BLaER1 (cell line): Measurements from ENCODE around the gene MRPL14.

Experiments
- H3K27ac ChIP-seq: shearing (Covaris generic); formaldehyde crosslinking; 2 replicates; pipeline ENCODE4 v1.8.1; 2022
- H3K27me3 ChIP-seq: shearing (Covaris generic); formaldehyde crosslinking; 2 replicates; pipeline ENCODE4 v1.8.1; 2022
- H3K36me3 ChIP-seq: shearing (Covaris generic); formaldehyde crosslinking; 2 replicates; pipeline ENCODE4 v1.8.1; 2022
- H3K4me1 ChIP-seq: shearing (Covaris generic); formaldehyde crosslinking; 2 replicates; pipeline ENCODE4 v1.8.1; 2022
- H3K4me2 ChIP-seq: shearing (Covaris generic); formaldehyde crosslinking; 2 replicates; pipeline ENCODE4 v1.8.1; 2022
- H3K4me3 ChIP-seq: shearing (Covaris generic); formaldehyde crosslinking; 2 replicates; pipeline ENCODE4 v1.8.1; 2022
- H3K9ac ChIP-seq: shearing (Covaris generic); formaldehyde crosslinking; 2 replicates; pipeline ENCODE4 v1.8.1; 2022
- H3K9me3 ChIP-seq: shearing (Covaris generic); formaldehyde crosslinking; 2 replicates; pipeline ENCODE4 v1.8.1; 2022
- H4K20me1 ChIP-seq: shearing (Covaris generic); formaldehyde crosslinking; 2 replicates; pipeline ENCODE4 v1.8.1; 2022
- Cebpa-rat ChIP-seq: shearing (Covaris generic); IDR thresholded peaks from 2 replicates; pipeline ENCODE4 v1.8.1; 2022

MRPL14 gene

GRCh38 chr6:44115866-44116265 lies 11.4 kb downstream of the MRPL14 start:
- peak overlapping the region; percentile 38 for H3K4me2 ChIP-seq
- H3K4me1 ChIP-seq = peaks cover 51% of the 10 kb centered on the region
- peaks cover 98% of the 10 kb centered on the region for H4K20me1 ChIP-seq
- H3K36me3 ChIP-seq = peaks cover 88% of the 10 kb centered on the region
- H3K27me3 ChIP-seq = no peaks in the 10 kb centered on the region
- H3K9me3 ChIP-seq = no peaks in the 10 kb centered on the region
- H3K27ac ChIP-seq = no peak overlapping the region
- no peak for TF ChIP-seq Cebpa-rat
- no peak overlapping the region for H3K4me3 ChIP-seq
- H3K9ac ChIP-seq = no peak overlapping the region

- Histone ChIP-seq H3K36me3 (peaks cover 97% of the 10 kb centered on the region), H3K4me2 (no peak overlapping the region), H3K4me3 (no peak overlapping the region), H4K20me1 (peaks cover 98% of the 10 kb centered on the region), H3K9ac (no peak overlapping the region), H3K4me1 (peaks cover 28% of the 10 kb centered on the region), H3K27ac (no peak overlapping the region), H3K27me3 (no peaks in the 10 kb centered on the region), H3K9me3 (no peaks in the 10 kb centered on the region)
- TF ChIP-seq Cebpa-rat = no peak
Measured at GRCh38 chr6:44113414-44113813, 13.8 kb downstream of the MRPL14 start.

- Histone ChIP-seq H3K4me1 (peaks cover 13% of the 10 kb centered on the region), H3K9ac (no peak overlapping the region), H4K20me1 (peaks cover 97% of the 10 kb centered on the region), H3K36me3 (peaks cover 99% of the 10 kb centered on the region), H3K9me3 (no peaks in the 10 kb centered on the region), H3K4me3 (no peak overlapping the region), H3K27ac (no peak overlapping the region), H3K4me2 (no peak overlapping the region), H3K27me3 (no peaks in the 10 kb centered on the region)
- no peak for TF ChIP-seq Cebpa-rat
Measured at GRCh38 chr6:44111434-44112417, 15.5 kb downstream of the MRPL14 start.

GRCh38 chr6:44110966-44111365 lies 16.3 kb downstream of the MRPL14 start:
- Histone ChIP-seq H3K4me3 (no peak overlapping the region), H3K36me3 (peaks cover 99% of the 10 kb centered on the region), H3K4me1 (peaks cover 5% of the 10 kb centered on the region), H3K9ac (no peak overlapping the region), H3K27me3 (no peaks in the 10 kb centered on the region), H3K27ac (no peak overlapping the region), H3K9me3 (no peaks in the 10 kb centered on the region), H4K20me1 (peaks cover 97% of the 10 kb centered on the region), H3K4me2 (no peak overlapping the region)
- no peak for TF ChIP-seq Cebpa-rat

GRCh38 chr6:44110005-44110676 lies 17.1 kb downstream of the MRPL14 start:
- Histone ChIP-seq H3K9me3 (no peaks in the 10 kb centered on the region), H4K20me1 (peaks cover 97% of the 10 kb centered on the region), H3K36me3 (peaks cover 99% of the 10 kb centered on the region), H3K9ac (0 out of 2 replicates have a peak overlapping the region, but pooled peaks have one; percentile 19), H3K27me3 (no peaks in the 10 kb centered on the region), H3K27ac (0 out of 2 replicates have a peak overlapping the region, but pooled peaks have one; percentile 6), H3K4me3 (no peak overlapping the region), H3K4me1 (no peaks in the 10 kb centered on the region), H3K4me2 (no peak overlapping the region)
- no peak for TF ChIP-seq Cebpa-rat

GRCh38 chr6:44109212-44109611 lies 18.0 kb downstream of the MRPL14 start:
- H3K27ac ChIP-seq = no peak overlapping the region
- peaks cover 97% of the 10 kb centered on the region for H4K20me1 ChIP-seq
- peaks cover 99% of the 10 kb centered on the region for H3K36me3 ChIP-seq
- no peaks in the 10 kb centered on the region for H3K9me3 ChIP-seq
- H3K4me1 ChIP-seq = no peaks in the 10 kb centered on the region
- TF ChIP-seq Cebpa-rat = no peak
- no peaks in the 10 kb centered on the region for H3K27me3 ChIP-seq
- no peak overlapping the region for H3K4me3 ChIP-seq
- no peak overlapping the region for H3K4me2 ChIP-seq
- no peak overlapping the region for H3K9ac ChIP-seq

- no peaks in the 10 kb centered on the region for H3K27me3 ChIP-seq
- H3K9ac ChIP-seq = no peak overlapping the region
- peaks cover 99% of the 10 kb centered on the region for H3K36me3 ChIP-seq
- no peaks in the 10 kb centered on the region for H3K9me3 ChIP-seq
- TF ChIP-seq Cebpa-rat = no peak
- H3K4me2 ChIP-seq = no peak overlapping the region
- H3K4me1 ChIP-seq = no peaks in the 10 kb centered on the region
- peaks cover 97% of the 10 kb centered on the region for H4K20me1 ChIP-seq
- H3K4me3 ChIP-seq = no peak overlapping the region
- no peak overlapping the region for H3K27ac ChIP-seq
Measured at GRCh38 chr6:44108471-44108870, 18.8 kb downstream of the MRPL14 start.

- no peaks in the 10 kb centered on the region for H3K27me3 ChIP-seq
- no peak overlapping the region for H3K27ac ChIP-seq
- H3K9ac ChIP-seq = no peak overlapping the region
- TF ChIP-seq Cebpa-rat = no peak
- no peaks in the 10 kb centered on the region for H3K4me1 ChIP-seq
- no peaks in the 10 kb centered on the region for H3K9me3 ChIP-seq
- H3K4me2 ChIP-seq = no peak overlapping the region
- H3K36me3 ChIP-seq = peaks cover 94% of the 10 kb centered on the region
- H4K20me1 ChIP-seq = peaks cover 95% of the 10 kb centered on the region
- no peak overlapping the region for H3K4me3 ChIP-seq
Measured at GRCh38 chr6:44107017-44107416, 20.2 kb downstream of the MRPL14 start.

GRCh38 chr6:44105993-44106740 lies 21.1 kb downstream of the MRPL14 start:
- no peak overlapping the region for H3K4me3 ChIP-seq
- no peaks in the 10 kb centered on the region for H3K27me3 ChIP-seq
- peaks cover 96% of the 10 kb centered on the region for H4K20me1 ChIP-seq
- no peaks in the 10 kb centered on the region for H3K9me3 ChIP-seq
- TF ChIP-seq Cebpa-rat = no peak
- H3K27ac ChIP-seq = no peak overlapping the region
- peaks cover 94% of the 10 kb centered on the region for H3K36me3 ChIP-seq
- no peak overlapping the region for H3K4me2 ChIP-seq
- H3K4me1 ChIP-seq = no peaks in the 10 kb centered on the region
- no peak overlapping the region for H3K9ac ChIP-seq
